B cell (primary cell): ENCODE data around the gene CLSTN2. TPM values are rescaled to one million over a fixed set of nuclear protein-coding genes. Genes with fewer than 3 reads are reported as not detected.

ENCODE experiments used
- ATAC-seq: fragments of 200-7000 bp; cut with Tn5 transposase; one replicate; pipeline ENCODE4 v1.10.0; 2021; ENCODE audit warnings: low read depth, mild to moderate bottlenecking, moderate number of reproducible peaks, moderate library complexity
- CTCF ChIA-PET: fragments of 350-600 bp; sonication (Branson Sonifier 250); formaldehyde crosslinking; loops from one replicate; lab custom pipeline; 2021; ENCODE audit warnings: antibody characterized with exemption, inconsistent platforms; lab: Charles Lee
- POLR2A ChIA-PET: fragments of 350-600 bp; sonication (Branson Sonifier 250); formaldehyde crosslinking; loops from one replicate; lab custom pipeline; 2021; ENCODE audit warnings: antibody characterized with exemption; lab: Charles Lee
- DNase-seq: peaks from one replicate; pipeline ENCODE4 v3.0.0; 2013
- H2AFZ ChIP-seq: 2 replicates; pipeline ENCODE4 v1.6.1; 2012; ENCODE audit warnings: mild to moderate bottlenecking, low read depth, low read length; ENCODE audit not compliant: insufficient read depth, poor library complexity, severe bottlenecking
- H3K27ac ChIP-seq, 2 donors: 1 replicate in 1 of 2; 2 replicates in 1 of 2; pipeline ENCODE4 v1.5.1; 2012 to 2013; ENCODE audit warnings: low read length in 2 of 2, mild to moderate bottlenecking in 2 of 2, moderate library complexity in 1 of 2
- H3K27me3 ChIP-seq, 4 experiments: fragments of 200-600 bp in 1 of 4; sonication (generic) in 1 of 4; replicated peaks in 1 of 4; 1 replicate in 2 of 4; 2 replicates in 2 of 4; pipeline versions ENCODE4 v1.6.1 to v1.7.0; 2013 to 2016; ENCODE audit warnings: low read length in 3 of 4, mild to moderate bottlenecking in 2 of 4, mixed read lengths in 1 of 4, moderate library complexity in 1 of 4; ENCODE audit not compliant: insufficient read depth in 4 of 4, control insufficient read depth in 3 of 4; ENCODE audit errors: control extremely low read depth in 1 of 4
- H3K36me3 ChIP-seq, 2 experiments: replicated peaks in 1 of 2; 1 replicate in 1 of 2; 2 replicates in 1 of 2; pipeline versions ENCODE4 v1.6.1 to v1.7.1; 2013; ENCODE audit warnings: low read length in 1 of 2; ENCODE audit not compliant: insufficient read depth in 2 of 2, control insufficient read depth in 1 of 2; ENCODE audit errors: control extremely low read depth in 1 of 2, extremely low read depth in 1 of 2
- H3K4me1 ChIP-seq, 2 donors: fragments of 200-600 bp in 1 of 2; sonication (generic) in 1 of 2; 1 replicate in 1 of 2; 2 replicates in 1 of 2; pipeline versions ENCODE4 v1.5.1 to v1.6.1; 2013 to 2017; ENCODE audit warnings: low read length in 2 of 2; ENCODE audit not compliant: control insufficient read depth in 2 of 2, insufficient read depth in 2 of 2
- H3K4me2 ChIP-seq: replicated peaks from 2 replicates; pipeline ENCODE3; 2012; ENCODE audit warnings: mild to moderate bottlenecking, low read depth, low read length; ENCODE audit not compliant: poor library complexity, severe bottlenecking
- H3K4me3 ChIP-seq, 5 experiments: fragments of 200-600 bp in 1 of 5; sonication (generic) in 1 of 5; 1 replicate in 3 of 5; 2 replicates in 2 of 5; pipeline versions ENCODE4 v1.5.1 to v1.7.0; 2011 to 2016; ENCODE audit warnings: low read length in 4 of 5, mild to moderate bottlenecking in 4 of 5, low read depth in 2 of 5, control low read depth in 1 of 5, moderate library complexity in 1 of 5; ENCODE audit not compliant: insufficient read depth in 1 of 5; ENCODE audit errors: control extremely low read depth in 1 of 5, extremely low read depth in 1 of 5
- H3K79me2 ChIP-seq: fragments of 200-600 bp; sonication (generic); one replicate; pipeline ENCODE4 v1.6.0; 2016; ENCODE audit warnings: low read length; ENCODE audit not compliant: control insufficient read depth, insufficient read depth
- H3K9ac ChIP-seq: fragments of 200-600 bp; sonication (generic); 2 replicates; pipeline ENCODE4 v1.6.1; 2017; ENCODE audit warnings: mild to moderate bottlenecking, low read length, moderate library complexity
- H3K9me3 ChIP-seq, 3 donors: one replicate each; pipeline versions ENCODE4 v1.6.1 to v1.7.1; 2013; ENCODE audit warnings: low read length in 2 of 3; ENCODE audit not compliant: control insufficient read depth in 2 of 3, insufficient read depth in 1 of 3; ENCODE audit errors: control extremely low read depth in 1 of 3
- H4K20me1 ChIP-seq: 2 replicates; pipeline ENCODE4 v1.6.0; 2012; ENCODE audit warnings: mild to moderate bottlenecking, low read length; ENCODE audit not compliant: insufficient read depth, control insufficient read depth, poor library complexity, severe bottlenecking
- H3K27ac Mint-ChIP-seq: one replicate; pipeline ENCODE4 v1.8.0; 2021; ENCODE audit warnings: mixed read lengths
- H3K27me3 Mint-ChIP-seq: one replicate; pipeline ENCODE4 v1.8.0; 2021; ENCODE audit warnings: mixed read lengths
- H3K4me1 Mint-ChIP-seq: one replicate; pipeline ENCODE4 v1.8.0; 2021; ENCODE audit warnings: mixed read lengths
- H3K4me3 Mint-ChIP-seq: one replicate; pipeline ENCODE4 v1.8.0; 2021; ENCODE audit warnings: mixed read lengths
- H3K9me3 Mint-ChIP-seq: one replicate; pipeline ENCODE4 v1.8.0; 2022; ENCODE audit warnings: mixed read lengths; ENCODE audit not compliant: insufficient read depth
- CTCF ChIP-seq: fragments of 200-600 bp; IDR thresholded peaks from one replicate; pipeline ENCODE4 v1.8.0; 2022; ENCODE audit warnings: antibody characterized with exemption, mild to moderate bottlenecking
- EZH2 ChIP-seq: IDR thresholded peaks from 2 replicates; pipeline ENCODE4 v1.6.1; 2012; ENCODE audit warnings: borderline replicate concordance, low read depth, mild to moderate bottlenecking, moderate library complexity, low read length; ENCODE audit not compliant: insufficient read depth, poor library complexity, severe bottlenecking
- WGBS: methylation state at CpG from one replicate; pipeline ENCODE4 v1.1.5; 2013; ENCODE audit warnings: missing lambda C conversion rate; ENCODE audit not compliant: insufficient coverage; 5-methylcytosine and 5-hydroxymethylcytosine counted together
- intact Hi-C: fragments of 100-400 bp; cut with micrococcal nuclease; formaldehyde crosslinking; loops from one replicate; pipeline ENCODE4 v1.10.0; 2022
- polyA plus RNA-seq: library from polyadenylated mRNA; depleted of rRNA; stranded (reverse); fragments of >200 nt; gene quantifications from 2 replicates; pipeline ENCODE4 v1.2.3, GENCODE V29; 2012
- total RNA-seq, 2 donors: library from RNA; stranded (reverse); fragments of 120-200 nt in 1 of 2; gene quantifications; 1 replicate in 1 of 2; 2 replicates in 1 of 2; pipeline versions ENCODE4 v1.2.3 to v1.2.4, GENCODE V29; 2013 to 2022

The CLSTN2 gene
- total and polyA plus RNA-seq, 2 donors (not counting 1 experiment from before 2014, with no cell fraction given), result not detected

- no peak for TF ChIP-seq CTCF
- ChIA-PET POLR2A (no interaction called here), CTCF (no interaction called here)
- Mint-ChIP-seq H3K27ac (no peak overlapping the region), H3K9me3 (no peaks in the 10 kb centered on the region), H3K4me1 (no peaks in the 10 kb centered on the region), H3K27me3 (peaks cover 4% of the 10 kb centered on the region), H3K4me3 (no peak overlapping the region)
- Histone ChIP-seq H3K4me2 (no peak overlapping the region), H3K27ac (no peak overlapping the region), H3K4me1 (no peaks in the 10 kb centered on the region), H3K36me3 (no peaks in the 10 kb centered on the region), H3K9ac (no peak overlapping the region), H2AFZ (no peak overlapping the region), H3K79me2 (no peaks in the 10 kb centered on the region), H3K27me3 (no peaks in the 10 kb centered on the region), H4K20me1 (no peaks in the 10 kb centered on the region), H3K9me3 (no peaks in the 10 kb centered on the region), H3K4me3 (no peak overlapping the region)
- 39% methylated on average over 5 of the region's 5 CpGs for WGBS
- no peak for ATAC-seq
- no peak for DNase-seq
- intact Hi-C loops, result no loop called here
Measured at GRCh38 chr3:140341203-140341602, 406.2 kb downstream of the CLSTN2 start.

GRCh38 chr3:140341817-140342403 is 406.9 kb downstream of the CLSTN2 start:
- Histone ChIP-seq H3K27me3 (no peaks in the 10 kb centered on the region), H3K27ac (no peak overlapping the region), H3K9ac (no peak overlapping the region), H3K4me2 (no peak overlapping the region), H2AFZ (no peak overlapping the region), H3K79me2 (no peaks in the 10 kb centered on the region), H3K9me3 (no peaks in the 10 kb centered on the region), H3K4me1 (no peaks in the 10 kb centered on the region), H3K4me3 (no peak overlapping the region), H3K36me3 (no peaks in the 10 kb centered on the region), H4K20me1 (no peaks in the 10 kb centered on the region)
- TF ChIP-seq CTCF (no peak), EZH2 (no peak)
- ATAC-seq (no peak), DNase-seq (no peak)
- Mint-ChIP-seq H3K4me1 (no peaks in the 10 kb centered on the region), H3K27ac (no peak overlapping the region), H3K9me3 (no peaks in the 10 kb centered on the region), H3K27me3 (peaks cover 4% of the 10 kb centered on the region), H3K4me3 (no peak overlapping the region)
- CTCF ChIA-PET, result no interaction called here
- POLR2A ChIA-PET, result no interaction called here
- 90% methylated on average over 4 of the region's 5 CpGs for whole genome bisulfite sequencing
- intact Hi-C loops, result no loop called here
